HepG2 (cell line): ENCODE data around the gene ECSIT. TPM values are rescaled to one million over a fixed set of nuclear protein-coding genes. Genes with fewer than 3 reads are reported as not detected.

Source experiments
- ATAC-seq: fragments of 200-7000 bp; cut with Tn5 transposase; 3 replicates; pipeline ENCODE4 v1.9.1; 2020; ENCODE audit warnings: mild to moderate bottlenecking, moderate library complexity
- BruUV-seq: library from RNA; stranded (reverse); fragments of 400-500 nt; replicated peaks from 2 replicates; lab custom pipeline; 2021; lab: Mats Ljungman, UMichigan
- CTCF ChIA-PET: fragments of 300-600 bp; formaldehyde crosslinking; extraction: SDS; loops from one replicate; lab custom pipeline; 2021; ENCODE audit warnings: low total read pairs, inconsistent platforms, low intra/inter-chr PET ratio; lab: Yijun Ruan, JAX
- POLR2A ChIA-PET: fragments of 350-600 bp; sonication (Branson Sonifier 250); formaldehyde crosslinking; loops from one replicate; lab custom pipeline; 2020; ENCODE audit warnings: antibody characterized with exemption, inconsistent platforms; lab: Yijun Ruan, JAX
- DNase-seq: peaks from one replicate; pipeline ENCODE4 v3.0.0-alpha.2; 2015; ENCODE audit warnings: low spot score
- FAIRE-seq: peaks from 3 replicates; lab custom pipeline; 2011; peaks lifted over from hg19 to GRCh38; lab: Jason Lieb, UNC
- H2AFZ ChIP-seq: one replicate; pipeline ENCODE4 v1.6.1; 2011; ENCODE audit warnings: low read length, inconsistent platforms
- H3K27ac ChIP-seq: fragments of 300-600 bp; 3 replicates; pipeline ENCODE4 v1.8.0; 2011; ENCODE audit warnings: mixed run types, mild to moderate bottlenecking, mixed read lengths, low read length, inconsistent platforms; ENCODE audit not compliant: insufficient read depth; ENCODE audit errors: extremely low read length
- H3K27me3 ChIP-seq, 2 experiments: fragments of 200-600 bp in 1 of 2; 2 replicates in 1 of 2; 3 replicates in 1 of 2; pipeline versions ENCODE4 v1.6.0 to v1.8.0; 2011; ENCODE audit warnings: low read length in 2 of 2, mild to moderate bottlenecking in 2 of 2, moderate library complexity in 2 of 2, inconsistent platforms in 1 of 2; ENCODE audit not compliant: insufficient read depth in 2 of 2, control insufficient read depth in 1 of 2
- H3K36me3 ChIP-seq, 2 experiments: fragments of 200-600 bp in 1 of 2; replicated peaks in 1 of 2; 2 replicates in 1 of 2; 3 replicates in 1 of 2; pipeline versions ENCODE4 v1.5.1 to v1.8.0; 2011; ENCODE audit warnings: low read length in 2 of 2, inconsistent platforms in 1 of 2; ENCODE audit not compliant: insufficient read depth in 2 of 2, control insufficient read depth in 1 of 2
- H3K4me1 ChIP-seq: 2 replicates; pipeline ENCODE4 v1.5.1; 2012; ENCODE audit warnings: low read length, inconsistent platforms; ENCODE audit not compliant: insufficient read depth
- H3K4me2 ChIP-seq: 2 replicates; pipeline ENCODE4 v1.6.0; 2011; ENCODE audit warnings: low read depth, low read length, inconsistent platforms
- H3K4me3 ChIP-seq, 3 experiments: fragments of 200-600 bp in 1 of 3; sonication (generic), shearing (Covaris generic) in 1 of 3; replicated peaks in 1 of 3; 2 replicates each; pipeline ENCODE4 v1.5.1; 2011 to 2016; ENCODE audit warnings: low read length in 3 of 3, inconsistent platforms in 2 of 3, low read depth in 2 of 3, mild to moderate bottlenecking in 2 of 3, control low read depth in 1 of 3, mixed read lengths in 1 of 3; ENCODE audit not compliant: insufficient read depth in 1 of 3
- H3K79me2 ChIP-seq: one replicate; pipeline ENCODE4 v1.6.1; 2011; ENCODE audit warnings: low read length, inconsistent platforms; ENCODE audit not compliant: insufficient read depth
- H3K9ac ChIP-seq: 2 replicates; pipeline ENCODE4 v1.6.0; 2011; ENCODE audit warnings: mild to moderate bottlenecking, low read depth, low read length, inconsistent platforms; ENCODE audit not compliant: insufficient read depth
- H3K9me3 ChIP-seq: 2 replicates; pipeline ENCODE4 v1.5.1; 2012; ENCODE audit warnings: mild to moderate bottlenecking, low read length
- H4K20me1 ChIP-seq: 2 replicates; pipeline ENCODE4 v1.6.0; 2011; ENCODE audit warnings: inconsistent platforms, mild to moderate bottlenecking, low read length, moderate library complexity; ENCODE audit not compliant: insufficient read depth
- CBX5 ChIP-seq: sonication (generic); formaldehyde crosslinking; IDR thresholded peaks from 2 replicates; pipeline ENCODE4 v1.4.0; 2020; ENCODE audit warnings: missing genetic modification reagents, borderline replicate concordance
- ELF4 ChIP-seq: sonication (generic); formaldehyde crosslinking; IDR thresholded peaks from 2 replicates; pipeline ENCODE4 v1.5.0; 2020; ENCODE audit warnings: missing genetic modification reagents, mild to moderate bottlenecking, moderate library complexity, borderline replicate concordance
- FOXO4 ChIP-seq: sonication (generic); formaldehyde crosslinking; conservative IDR thresholded peaks from 2 replicates; pipeline ENCODE4 v1.8.1; 2023; ENCODE audit warnings: missing genetic modification reagents
- HMGXB4 ChIP-seq, 2 experiments: sonication (generic) in 1 of 2; formaldehyde crosslinking in 1 of 2; IDR thresholded peaks; 2 replicates each; pipeline versions ENCODE4 v1.4.0 to v1.6.1; 2018 to 2020; ENCODE audit warnings: missing genetic modification reagents in 2 of 2, borderline replicate concordance in 1 of 2, low read depth in 1 of 2, mild to moderate bottlenecking in 1 of 2, missing biosample characterization in 1 of 2
- HNF1B ChIP-seq: sonication (generic); formaldehyde crosslinking; IDR thresholded peaks from 2 replicates; pipeline ENCODE4 v1.5.1; 2020; ENCODE audit warnings: mild to moderate bottlenecking, moderate library complexity, missing genetic modification reagents
- MIER2 ChIP-seq: IDR thresholded peaks from 2 replicates; pipeline ENCODE4 v1.6.1; 2016; ENCODE audit warnings: missing biosample characterization, missing genetic modification reagents
- POLR2AphosphoS5 ChIP-seq: IDR thresholded peaks from 2 replicates; pipeline ENCODE4 v1.6.1; 2012; ENCODE audit warnings: low read depth, low read length
- SMAD9 ChIP-seq: sonication (generic); formaldehyde crosslinking; IDR thresholded peaks from 2 replicates; pipeline ENCODE4 v1.5.1; 2020; ENCODE audit warnings: mild to moderate bottlenecking, missing genetic modification reagents
- STAT6 ChIP-seq: sonication (generic); formaldehyde crosslinking; IDR thresholded peaks from 2 replicates; pipeline ENCODE4 v1.4.0; 2020; ENCODE audit warnings: missing genetic modification reagents, mild to moderate bottlenecking, borderline replicate concordance
- SUZ12 ChIP-seq: fragments of 150-350 bp; IDR thresholded peaks from 2 replicates; pipeline ENCODE4 v1.6.1; 2014; ENCODE audit warnings: low read depth, low read length
- ZNF431 ChIP-seq: sonication (generic); formaldehyde crosslinking; IDR thresholded peaks from 2 replicates; pipeline ENCODE4 v1.9.0; 2022; ENCODE audit warnings: missing genetic modification reagents, low read depth, mild to moderate bottlenecking, borderline replicate concordance
- ZNF446 ChIP-seq: sonication (generic); formaldehyde crosslinking; IDR thresholded peaks from 2 replicates; pipeline ENCODE4 v1.5.0; 2020; ENCODE audit warnings: mild to moderate bottlenecking, missing genetic modification reagents
- ZNF782 ChIP-seq: sonication (generic); formaldehyde crosslinking; IDR thresholded peaks from 2 replicates; pipeline ENCODE4 v1.4.0; 2020; ENCODE audit warnings: missing genetic modification reagents, mild to moderate bottlenecking, borderline replicate concordance
- ZNF839 ChIP-seq: sonication (generic); formaldehyde crosslinking; IDR thresholded peaks from 2 replicates; pipeline ENCODE4 v1.4.0; 2020; ENCODE audit warnings: missing genetic modification reagents, mild to moderate bottlenecking, borderline replicate concordance
- WGBS: methylation state at CpG from one replicate; pipeline ENCODE4 v1.1.6; 2017; ENCODE audit warnings: low lambda C conversion rate; 5-methylcytosine and 5-hydroxymethylcytosine counted together
- in situ Hi-C: cut with HindIII; loops from 2 replicates; pipeline ENCODE4 v1.10.0; 2017; ENCODE audit warnings: low pct_unique_long_range_greater_than_20kb; ENCODE audit not compliant: extremely low pct_ligation_motif_present
- intact Hi-C: fragments of 100-400 bp; cut with micrococcal nuclease; formaldehyde crosslinking; loops from one replicate; pipeline ENCODE4 v1.10.0; 2022; ENCODE audit not compliant: unreplicated experiment
- polyA plus RNA-seq, 8 experiments: library from polyadenylated mRNA; depleted of rRNA in 3 of 8; stranded (reverse) in 7 of 8; unstranded in 1 of 8; fragments of >200 nt; fragmentation: Illumina TruSeq in 4 of 8; extraction: Trizol in 4 of 8; gene quantifications; 2 replicates each; pipeline versions ENCODE4 v1.2.1 to v1.2.3, GENCODE V29; 2011 to 2016; ENCODE audit warnings: low read depth in 4 of 8, missing spikeins in 1 of 8, mixed read lengths in 1 of 8; ENCODE audit not compliant: insufficient read depth in 1 of 8
- total RNA-seq, 5 experiments: library from RNA; depleted of rRNA; stranded (reverse); fragments of >200 nt; fragmentation: Illumina TruSeq; extraction: Trizol; gene quantifications; 2 replicates each; pipeline ENCODE4 v1.2.3, GENCODE V29; 2016; ENCODE audit warnings: low read depth in 1 of 5

ECSIT gene
- total and polyA plus RNA-seq, 2 of the 13 experiments (the other 11 are each of a cell fraction or from before 2014, with no cell fraction given), result 36.4 to 62.3 TPM

- Histone ChIP-seq H3K4me1 (peaks cover 17% of the 10 kb centered on the region), H3K36me3 (no peaks in the 10 kb centered on the region), H3K9ac (no peak overlapping the region), H3K79me2 (no peaks in the 10 kb centered on the region), H3K27me3 (peaks cover 5 to 32% of the 10 kb centered on the region in 2 experiments; a peak in 4 of 5 replicates), H4K20me1 (peaks cover 10% of the 10 kb centered on the region; the same call in 1 of the 2 replicates), H3K4me2 (peak overlapping the region; percentile 20), H3K9me3 (no peaks in the 10 kb centered on the region), H2AFZ (no peak overlapping the region), H3K4me3 (peak overlapping the region in 1 of 3 experiments; percentile 41; a peak in 1 of 6 replicates), H3K27ac (no peak overlapping the region)
- peak; percentile 45 for DNase-seq
- CTCF ChIA-PET, result interaction anchor here (1.1 to 1.6 kb wide), 4 partner anchors 29 to 189 kb away, joined by 3 to 10 read pairs (median 6); no protein-coding TSS in a partner anchor
- FAIRE-seq, result no peak
- no TSS peak for BruUV-seq
- intact Hi-C loops, result loop anchor here (1.0 kb wide), 1 partner anchor 104 kb away; no protein-coding TSS in a partner anchor
- peak; percentile 76 for ATAC-seq
- in situ Hi-C loops, result loop anchor here (5.0 kb wide), 1 partner anchor 100 kb away; the partner anchor contains the start of gene EPOR
- 23% methylated on average over 5 of the region's 58 CpGs for WGBS
- POLR2A ChIA-PET, result interaction anchor here (1.0 to 1.6 kb wide), 3 partner anchors 8 to 108 kb away, joined by 6 to 7 read pairs (median 6); partner anchors contain the start of gene SWSAP1
- TF ChIP-seq ZNF446 (CRISPR knock-in tag) (no peak), CBX5 (CRISPR knock-in tag) (no peak), POLR2AphosphoS5 (no peak; the same call in 1 of the 2 replicates), FOXO4 (CRISPR knock-in tag) (no peak), ELF4 (no peak), ZNF782 (CRISPR knock-in tag) (no peak), STAT6 (CRISPR knock-in tag) (no peak), ZNF839 (CRISPR knock-in tag) (no peak), MIER2 (CRISPR knock-in tag) (peak; percentile 88), ZNF431 (CRISPR knock-in tag) (peak; percentile 91), HMGXB4 (CRISPR knock-in tag; IDR thresholded peaks at IDR 0.05; ENCODE audit: borderline replicate concordance in 1 of 2, low read depth in 1 of 2) (peak; percentile 64 to 85; a peak in 2 of 4 replicates), HNF1B (CRISPR knock-in tag) (peak; percentile 52), SUZ12 (no peak), SMAD9 (CRISPR knock-in tag) (no peak)
These were observed 46.4 kb downstream of the ECSIT start for GRCh38 chr19:11482384-11483050.
